ENCODE results near the gene NUDT5. TPM values are rescaled to one million over a fixed set of nuclear protein-coding genes. Genes with fewer than 3 reads are reported as not detected.

NUDT5 gene
- total RNA-seq, 1 donor: 25.0 TPM

DNA sequence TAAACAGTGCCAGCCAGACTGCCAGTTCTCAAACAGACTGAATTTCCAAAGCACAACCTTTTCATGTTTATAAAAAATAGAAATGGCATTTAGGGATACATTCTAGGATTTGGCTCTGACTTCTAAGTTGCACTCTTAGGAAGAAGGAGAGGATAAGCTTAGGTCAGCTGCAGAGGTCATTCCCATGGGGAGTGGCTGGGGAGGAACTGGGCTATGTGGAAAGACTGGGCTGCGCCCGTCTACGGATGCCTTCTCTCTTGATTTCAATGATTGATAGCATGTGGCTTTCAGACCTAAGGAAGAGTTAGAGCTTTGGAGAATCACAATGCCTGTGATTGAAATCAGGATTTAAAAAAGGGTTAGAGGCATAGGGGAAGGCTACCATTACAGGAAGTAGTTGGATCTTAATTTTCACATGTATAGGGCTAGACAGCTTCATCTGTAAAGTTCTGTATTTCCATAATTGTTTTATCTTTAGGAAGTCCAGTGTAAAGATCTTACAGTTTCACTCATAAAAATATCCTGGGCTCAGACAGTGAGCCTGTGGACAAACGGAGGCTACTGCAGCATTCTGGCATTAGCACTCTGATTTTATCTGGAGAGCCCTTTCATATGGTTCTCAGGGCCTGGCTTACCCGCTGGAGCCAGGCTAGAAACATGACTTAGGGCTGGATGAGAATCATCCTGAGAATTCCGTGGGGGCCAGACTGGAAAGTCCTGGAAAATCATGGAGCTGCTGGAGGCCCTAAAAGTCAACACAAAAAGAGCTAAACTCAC lies 29.5 kb downstream of the NUDT5 start:
- no peak for DNase-seq (ENCODE audit: low read depth in 2 of 3, low spot score in 2 of 3)

DNA sequence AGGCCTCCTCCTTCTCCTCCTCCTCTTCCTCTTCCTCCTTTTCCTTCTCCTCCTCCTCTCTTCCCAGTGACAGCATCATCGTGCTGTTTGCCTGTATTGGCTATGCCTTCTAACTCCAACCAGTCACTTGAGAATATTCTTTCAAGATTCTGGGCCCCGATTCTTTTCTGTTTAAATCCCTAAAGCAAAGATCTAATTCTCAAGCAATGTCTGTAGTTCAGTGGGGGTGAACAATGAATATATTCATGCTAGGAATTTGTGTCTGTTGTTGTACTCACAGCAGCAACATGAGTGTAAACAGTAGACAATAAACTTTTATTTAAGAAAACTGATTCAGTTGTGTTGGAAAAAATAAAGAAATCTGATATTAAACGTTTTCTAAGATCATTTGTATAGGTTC lies 30.7 kb downstream of the NUDT5 start:
- no peak for DNase-seq (ENCODE audit: low read depth in 2 of 3, low spot score in 2 of 3)

DNA sequence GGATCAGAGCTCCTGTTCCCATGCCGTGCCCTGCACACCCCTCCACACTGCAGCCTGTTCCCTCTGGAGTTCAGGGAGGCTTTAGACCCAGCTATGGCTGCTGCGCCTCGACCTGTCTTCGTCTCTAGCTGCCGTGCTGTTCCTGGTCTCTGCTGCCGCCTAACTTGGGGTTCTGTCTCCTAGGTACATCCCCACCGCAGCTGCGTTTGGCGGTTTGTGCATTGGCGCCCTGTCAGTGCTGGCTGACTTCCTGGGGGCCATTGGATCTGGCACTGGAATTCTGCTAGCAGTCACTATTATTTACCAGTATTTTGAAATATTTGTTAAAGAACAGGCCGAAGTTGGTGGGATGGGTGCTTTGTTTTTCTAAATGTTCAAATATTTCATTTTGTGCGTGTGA lies 31.6 kb downstream of the NUDT5 start:
- no peak for DNase-seq (ENCODE audit: low read depth in 2 of 3, low spot score in 2 of 3)

GRCh38 chr10:12162927-12163326 lies 32.8 kb downstream of the NUDT5 start:
- no peak for DNase-seq (ENCODE audit: low read depth in 2 of 3, low spot score in 2 of 3)

- DNase-seq (ENCODE audit: low read depth in 2 of 3, low spot score in 2 of 3): no peak
Observed at GRCh38 chr10:12160664-12161063, 35.0 kb downstream of the NUDT5 start.

- no peak for DNase-seq (ENCODE audit: low read depth in 2 of 3, low spot score in 2 of 3)
Observed at GRCh38 chr10:12158111-12158510, 37.6 kb downstream of the NUDT5 start.

- no peak for DNase-seq (ENCODE audit: low read depth in 2 of 3, low spot score in 2 of 3)
Observed at GRCh38 chr10:12156367-12157123, 39.1 kb downstream of the NUDT5 start.

DNA sequence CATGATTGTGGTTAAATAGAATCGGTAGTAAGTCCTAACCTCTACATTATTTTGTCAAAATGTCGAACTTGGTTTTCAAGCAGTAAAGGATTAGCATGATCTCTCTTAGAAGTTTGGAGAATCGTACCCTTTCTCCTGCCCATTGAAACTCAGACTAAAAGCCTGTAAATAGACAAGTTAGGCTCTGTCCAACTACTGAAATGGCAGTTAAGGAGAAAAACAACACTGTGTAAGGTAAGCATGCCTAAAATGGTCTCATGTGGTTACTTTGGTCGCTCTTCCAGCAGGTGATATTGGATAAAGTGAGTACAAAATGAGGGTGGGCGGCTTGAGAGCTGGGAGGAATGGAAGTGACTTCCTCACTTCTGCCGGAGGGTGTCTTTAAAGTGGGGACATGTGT lies 41.2 kb downstream of the NUDT5 start:
- no peak for DNase-seq (ENCODE audit: low read depth in 2 of 3, low spot score in 2 of 3)

GRCh38 chr10:12150163-12150562 lies 45.5 kb downstream of the NUDT5 start:
- DNase-seq (ENCODE audit: low read depth in 2 of 3, low spot score in 2 of 3): no peak

DNA sequence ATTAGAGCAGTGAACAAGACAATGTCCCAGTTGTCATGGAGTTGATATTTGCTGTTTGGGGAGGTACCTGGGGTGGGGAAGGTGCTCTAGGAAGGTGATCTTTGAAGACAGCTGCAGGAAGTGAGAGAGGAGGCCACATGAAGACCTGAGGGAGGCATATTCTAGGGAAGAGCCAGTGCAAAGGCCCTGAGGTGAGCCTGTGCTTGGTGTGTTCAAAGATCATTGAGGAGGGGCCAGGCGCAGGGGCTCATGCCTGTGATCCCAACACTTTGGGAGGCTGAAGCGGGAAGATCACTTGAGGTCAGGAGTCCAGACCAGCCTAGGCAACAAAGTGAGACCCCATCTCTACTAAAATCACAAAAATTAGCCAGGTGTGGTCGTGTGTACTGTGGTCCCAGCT lies 51.2 kb downstream of the NUDT5 start:
- DNase-seq (ENCODE audit: low read depth in 2 of 3, low spot score in 2 of 3): no peak

DNA sequence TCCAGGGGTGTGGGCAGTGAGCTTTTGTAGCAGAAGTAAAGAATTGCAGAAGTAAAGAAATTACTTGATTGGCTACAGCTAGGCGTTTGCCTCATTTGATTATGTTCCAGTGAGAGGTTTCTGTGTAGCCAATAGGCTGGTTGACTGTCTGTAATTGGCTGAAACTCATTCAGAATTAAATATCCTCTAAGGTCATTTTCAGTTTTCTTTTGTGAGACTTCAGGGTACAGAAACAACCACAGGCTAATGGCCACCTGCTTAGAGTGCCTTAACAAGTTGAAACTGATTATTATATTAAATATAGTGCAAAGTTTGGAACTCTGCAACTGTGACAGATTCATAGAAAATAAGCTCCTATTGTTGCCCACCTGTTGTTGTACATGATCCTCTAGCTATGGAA lies 55.7 kb downstream of the NUDT5 start:
- DNase-seq (ENCODE audit: low read depth in 2 of 3, low spot score in 2 of 3): no peak

- DNase-seq (ENCODE audit: low read depth in 2 of 3, low spot score in 2 of 3): no peak
Observed at GRCh38 chr10:12135631-12136030, 60.1 kb downstream of the NUDT5 start.

GRCh38 chr10:12130237-12130872 lies 65.3 kb downstream of the NUDT5 start:
- DNase-seq (ENCODE audit: low read depth in 2 of 3, low spot score in 2 of 3): peak in 2 of 3 donors; percentile 81 to 91

- DNase-seq (ENCODE audit: low read depth in 2 of 3, low spot score in 2 of 3): peak; percentile 95 to 97 (median 96)
Observed at GRCh38 chr10:12129222-12130111, 66.2 kb downstream of the NUDT5 start, which contains the start of gene SEC61A2. SEC61A2 (plus strand) TSS chr10:12129677; CDS start chr10:12129788, 111 bp downstream.

DNA sequence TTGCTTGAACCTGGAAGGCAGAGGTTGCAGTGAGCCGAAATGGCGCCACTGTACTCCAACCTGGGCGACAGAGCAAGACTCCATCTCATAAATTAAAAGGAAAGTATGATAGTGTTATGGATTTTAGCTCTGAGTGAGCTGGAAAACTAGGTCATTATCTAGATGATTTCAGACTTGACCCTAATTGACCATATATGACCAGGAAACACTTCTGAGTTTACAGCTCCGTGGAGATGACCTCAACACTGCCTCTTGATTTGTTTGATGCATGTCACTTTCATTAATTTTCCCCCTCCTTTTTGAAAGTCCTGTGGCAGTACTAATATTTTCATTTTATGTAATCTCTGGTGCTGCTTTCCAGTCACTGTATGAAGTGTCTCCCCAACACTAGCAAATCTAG lies 74.0 kb downstream of the NUDT5 start:
- no peak for DNase-seq (ENCODE audit: low read depth in 2 of 3, low spot score in 2 of 3)

Small RNA genes within 50 kb of the gene (small RNA-seq; reads per million reads assigned to genes)
- gene MIR548AK (not detected), gene RNU6-88P (not detected)

Other genes starting within 250 kb of the NUDT5 start
- 12.1 TPM for gene UPF2, start 153.1 kb downstream of the NUDT5 start, total RNA-seq
- 43.1 TPM for gene DHTKD1, start 126.9 kb downstream of the NUDT5 start, total RNA-seq
- gene SEC61A2, start 66.2 kb downstream of the NUDT5 start, total RNA-seq: 6.7 TPM
- gene CDC123, start 297 bp upstream of the NUDT5 start, total RNA-seq: 72.2 TPM
- 25.6 TPM for gene CAMK1D, start 153.7 kb upstream of the NUDT5 start, total RNA-seq

Data from hematopoietic multipotent progenitor cell (in vitro differentiated cells).